Gastrocnemius medialis (tissue), 4 donors: ENCODE data around the gene PLEKHH3. TPM values are rescaled to one million over a fixed set of nuclear protein-coding genes. Genes with fewer than 3 reads are reported as not detected.
"Not testable (repeated sequence)": the region's sequence is repeated elsewhere in the genome, so short reads cannot be mapped to it uniquely, and the experiment has no call there.

Experiments
- ATAC-seq, 2 donors: fragments of 150-250 bp; one replicate each; pipeline ENCODE4 v1.9.1; 2016
- DNase-seq, 2 donors: peaks; one replicate each; pipeline ENCODE4 v3.0.0-alpha.2; 2019
- H3K27ac ChIP-seq, 4 donors: fragments of 200-600 bp; sonication (generic); 1 replicate in 1 of 4; 2 replicates in 3 of 4; pipeline ENCODE4 v1.5.1; 2016 to 2018; ENCODE audit warnings: mild to moderate bottlenecking in 2 of 4, moderate library complexity in 1 of 4
- H3K27me3 ChIP-seq, 3 donors: fragments of 200-600 bp; sonication (generic) in 2 of 3; 1 replicate in 1 of 3; 2 replicates in 2 of 3; pipeline versions ENCODE4 v1.5.1 to v1.6.0; 2016 to 2019; ENCODE audit warnings: mild to moderate bottlenecking in 1 of 3, moderate library complexity in 1 of 3
- H3K36me3 ChIP-seq, 2 donors: fragments of 200-600 bp; sonication (generic) in 1 of 2; one replicate each; pipeline ENCODE4 v1.5.1; 2017 to 2018
- H3K4me1 ChIP-seq, 2 donors: fragments of 200-600 bp; sonication (generic) in 1 of 2; one replicate each; pipeline ENCODE4 v1.5.1; 2016 to 2017; ENCODE audit warnings: mild to moderate bottlenecking in 2 of 2
- H3K4me3 ChIP-seq, 4 donors: fragments of 200-600 bp; sonication (generic) in 3 of 4; 1 replicate in 1 of 4; 2 replicates in 3 of 4; pipeline ENCODE4 v1.5.1; 2016 to 2019; ENCODE audit warnings: mild to moderate bottlenecking in 2 of 4
- H3K9me3 ChIP-seq, 3 donors: fragments of 200-600 bp; sonication (generic) in 2 of 3; 1 replicate in 1 of 3; 2 replicates in 2 of 3; pipeline ENCODE4 v1.5.1; 2016 to 2019
- POLR2A ChIP-seq, 2 donors: fragments of 450-650 bp; IDR thresholded peaks; one replicate each; pipeline ENCODE4 v1.6.1; 2017; ENCODE audit warnings: antibody characterized with exemption in 2 of 2, mild to moderate bottlenecking in 2 of 2, moderate library complexity in 2 of 2
- in situ Hi-C, 4 donors: fragments of 200-750 bp; cut with MboI; loops; one replicate each; pipeline versions ENCODE4 v1.15.0 to v1.8.0; 2017; ENCODE audit warnings: low sequenced_read_pairs in 4 of 4
- intact Hi-C: fragments of 100-400 bp; cut with DNase I; formaldehyde crosslinking; loops from one replicate; pipeline ENCODE4 v1.15.1; 2023; ENCODE audit warnings: low total_unique reads
- total RNA-seq, 4 donors: library from RNA; depleted of rRNA; stranded (reverse); fragments of >200 nt; gene quantifications; one replicate each; pipeline versions ENCODE4 v1.1.0 to v1.2.3, GENCODE V29; 2016
- TF ChIP-seq, protein P1 (sequence below), 5 experiments: fragments of 450-650 bp in 3 of 5; fragments of 200-600 bp in 2 of 5; sonication (generic) in 2 of 5; IDR thresholded peaks in 4 of 5; conservative IDR thresholded peaks in 1 of 5; 1 replicate in 4 of 5; 2 replicates in 1 of 5; pipeline ENCODE4 v1.5.1; 2016 to 2019; ENCODE audit warnings: antibody characterized with exemption in 5 of 5, mild to moderate bottlenecking in 3 of 5, moderate library complexity in 3 of 5

Gene PLEKHH3
- total RNA-seq, 4 donors from 2014 or later = 13.4 to 36.0 (median 31.3) TPM

DNA sequence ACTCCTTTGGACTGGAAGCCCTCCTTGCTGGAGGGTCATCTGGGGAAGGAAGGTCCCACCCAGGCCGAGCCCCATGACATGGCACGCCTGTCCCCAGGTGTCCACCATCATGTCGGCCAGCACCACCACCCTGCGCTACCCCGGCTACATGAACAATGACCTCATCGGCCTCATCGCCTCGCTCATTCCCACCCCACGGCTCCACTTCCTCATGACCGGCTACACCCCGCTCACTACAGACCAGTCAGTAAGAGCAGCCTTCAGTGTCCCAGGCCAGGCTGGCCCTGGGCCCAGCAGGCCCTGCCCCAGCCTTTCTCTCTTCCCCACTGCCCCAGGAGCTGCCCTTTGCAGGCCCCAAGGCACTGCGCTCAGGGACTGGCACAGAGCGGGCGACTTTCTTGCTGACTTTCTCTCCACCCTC is 11.2 kb downstream of the PLEKHH3 start:
- in situ Hi-C loops (loop anchor here in 1 of 4 donors (10.0 kb wide), 1 partner anchor 51 kb away; no protein-coding TSS in a partner anchor), intact Hi-C loops (loop anchor here (2.0 kb wide), 1 partner anchor 47 kb away; no protein-coding TSS in a partner anchor)
- Histone ChIP-seq H3K4me1 (peaks cover 31 to 33% of the 10 kb centered on the region in 2 donors), H3K27me3 (no peaks in the 10 kb centered on the region), H3K27ac (peak overlapping the region; percentile 50 to 93 (median 80)), H3K36me3 (peaks cover 0 to 22% of the 10 kb centered on the region in 2 donors), H3K4me3 (no peak overlapping the region), H3K9me3 (no peaks in the 10 kb centered on the region)
- TF ChIP-seq POLR2A (IDR thresholded peaks at IDR 0.05) = no peak
- TF ChIP-seq, protein P1, sequence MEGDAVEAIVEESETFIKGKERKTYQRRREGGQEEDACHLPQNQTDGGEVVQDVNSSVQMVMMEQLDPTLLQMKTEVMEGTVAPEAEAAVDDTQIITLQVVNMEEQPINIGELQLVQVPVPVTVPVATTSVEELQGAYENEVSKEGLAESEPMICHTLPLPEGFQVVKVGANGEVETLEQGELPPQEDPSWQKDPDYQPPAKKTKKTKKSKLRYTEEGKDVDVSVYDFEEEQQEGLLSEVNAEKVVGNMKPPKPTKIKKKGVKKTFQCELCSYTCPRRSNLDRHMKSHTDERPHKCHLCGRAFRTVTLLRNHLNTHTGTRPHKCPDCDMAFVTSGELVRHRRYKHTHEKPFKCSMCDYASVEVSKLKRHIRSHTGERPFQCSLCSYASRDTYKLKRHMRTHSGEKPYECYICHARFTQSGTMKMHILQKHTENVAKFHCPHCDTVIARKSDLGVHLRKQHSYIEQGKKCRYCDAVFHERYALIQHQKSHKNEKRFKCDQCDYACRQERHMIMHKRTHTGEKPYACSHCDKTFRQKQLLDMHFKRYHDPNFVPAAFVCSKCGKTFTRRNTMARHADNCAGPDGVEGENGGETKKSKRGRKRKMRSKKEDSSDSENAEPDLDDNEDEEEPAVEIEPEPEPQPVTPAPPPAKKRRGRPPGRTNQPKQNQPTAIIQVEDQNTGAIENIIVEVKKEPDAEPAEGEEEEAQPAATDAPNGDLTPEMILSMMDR (IDR thresholded peaks at IDR 0.05 in 4 of 5, conservative IDR thresholded peaks at IDR 0.05 in 1 of 5) = no peak
- no peak for DNase-seq
- no peak for ATAC-seq

DNA sequence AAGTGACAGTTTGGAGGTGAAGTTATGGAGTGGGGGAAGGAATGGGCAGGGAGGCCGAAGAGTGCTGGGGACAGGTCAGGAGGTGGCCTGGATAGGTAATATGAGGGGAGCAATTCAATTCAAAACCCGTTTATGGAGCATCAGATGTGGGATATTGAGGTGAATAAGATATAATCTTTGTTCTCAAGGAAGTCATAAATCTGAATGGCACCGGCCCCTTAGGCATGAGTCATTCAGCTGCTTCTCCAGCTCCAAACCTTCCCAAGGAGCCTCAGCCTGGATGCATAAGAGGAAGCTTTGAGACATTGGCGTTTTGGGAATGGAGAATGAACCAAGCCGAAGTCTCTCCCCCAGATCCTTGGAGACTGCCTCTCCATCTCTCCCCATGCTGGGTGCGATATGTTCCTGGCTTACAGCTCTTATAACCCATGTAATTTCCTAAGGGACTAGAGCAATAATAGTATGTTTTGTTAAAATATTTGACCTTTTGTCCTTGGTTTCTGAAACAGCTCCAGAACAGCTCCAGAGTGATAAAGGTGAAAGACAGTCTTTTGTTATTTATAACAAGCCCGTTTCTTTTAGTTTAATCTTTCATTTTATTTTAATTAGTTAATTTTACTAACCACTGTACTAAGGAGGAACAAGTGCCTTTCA is 16.0 kb downstream of the PLEKHH3 start:
- H3K27me3 ChIP-seq = no peaks in the 10 kb centered on the region
- H3K36me3 ChIP-seq = peaks cover 0 to 5% of the 10 kb centered on the region in 2 donors
- TF ChIP-seq, protein P1 (IDR thresholded peaks at IDR 0.05 in 4 of 5, conservative IDR thresholded peaks at IDR 0.05 in 1 of 5) = no peak
- no peak for TF ChIP-seq POLR2A (IDR thresholded peaks at IDR 0.05)
- no peaks in the 10 kb centered on the region for H3K9me3 ChIP-seq
- peaks cover 11 to 12% of the 10 kb centered on the region in 2 donors for H3K4me1 ChIP-seq
- DNase-seq (no peak), ATAC-seq (no peak)
- peak overlapping the region in 1 of 4 donors; percentile 53 for H3K27ac ChIP-seq
- in situ Hi-C loops = loop anchor here in 1 of 4 donors (10.0 kb wide), 1 partner anchor 46 kb away; no protein-coding TSS in a partner anchor
- H3K4me3 ChIP-seq = no peak overlapping the region
- intact Hi-C loops = loop anchor here (2.0 kb wide), 1 partner anchor 18 kb away; no protein-coding TSS in a partner anchor

DNA sequence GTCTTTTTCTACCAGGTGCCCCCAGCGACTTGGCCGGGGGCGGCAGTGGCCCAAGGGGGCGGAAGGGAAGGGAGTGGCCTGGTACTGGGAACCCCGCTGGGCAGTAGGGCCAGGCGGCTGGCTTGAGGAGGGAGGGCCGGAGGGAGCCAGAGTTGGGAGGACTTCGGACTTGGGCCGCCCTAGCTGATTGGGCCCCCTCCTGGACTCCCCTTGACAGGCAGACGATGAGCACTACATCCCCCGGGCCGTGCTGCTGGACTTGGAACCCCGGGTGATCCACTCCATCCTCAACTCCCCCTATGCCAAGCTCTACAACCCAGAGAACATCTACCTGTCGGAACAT is 16.9 kb downstream of the PLEKHH3 start:
- Histone ChIP-seq H3K27ac (peak overlapping the region in 2 of 4 donors; percentile 62 to 72), H3K4me1 (peaks cover 6 to 12% of the 10 kb centered on the region in 2 donors), H3K4me3 (peak overlapping the region; percentile 58 to 76 (median 72))
- intact Hi-C loops (loop anchor here (2.0 kb wide), 1 partner anchor 19 kb away; no protein-coding TSS in a partner anchor), in situ Hi-C loops (loop anchor here in 1 of 4 donors (10.0 kb wide), 1 partner anchor 45 kb away; no protein-coding TSS in a partner anchor)
- H3K36me3 ChIP-seq, DNase-seq, H3K9me3 ChIP-seq, ATAC-seq, H3K27me3 ChIP-seq: not testable (repeated sequence)

DNA sequence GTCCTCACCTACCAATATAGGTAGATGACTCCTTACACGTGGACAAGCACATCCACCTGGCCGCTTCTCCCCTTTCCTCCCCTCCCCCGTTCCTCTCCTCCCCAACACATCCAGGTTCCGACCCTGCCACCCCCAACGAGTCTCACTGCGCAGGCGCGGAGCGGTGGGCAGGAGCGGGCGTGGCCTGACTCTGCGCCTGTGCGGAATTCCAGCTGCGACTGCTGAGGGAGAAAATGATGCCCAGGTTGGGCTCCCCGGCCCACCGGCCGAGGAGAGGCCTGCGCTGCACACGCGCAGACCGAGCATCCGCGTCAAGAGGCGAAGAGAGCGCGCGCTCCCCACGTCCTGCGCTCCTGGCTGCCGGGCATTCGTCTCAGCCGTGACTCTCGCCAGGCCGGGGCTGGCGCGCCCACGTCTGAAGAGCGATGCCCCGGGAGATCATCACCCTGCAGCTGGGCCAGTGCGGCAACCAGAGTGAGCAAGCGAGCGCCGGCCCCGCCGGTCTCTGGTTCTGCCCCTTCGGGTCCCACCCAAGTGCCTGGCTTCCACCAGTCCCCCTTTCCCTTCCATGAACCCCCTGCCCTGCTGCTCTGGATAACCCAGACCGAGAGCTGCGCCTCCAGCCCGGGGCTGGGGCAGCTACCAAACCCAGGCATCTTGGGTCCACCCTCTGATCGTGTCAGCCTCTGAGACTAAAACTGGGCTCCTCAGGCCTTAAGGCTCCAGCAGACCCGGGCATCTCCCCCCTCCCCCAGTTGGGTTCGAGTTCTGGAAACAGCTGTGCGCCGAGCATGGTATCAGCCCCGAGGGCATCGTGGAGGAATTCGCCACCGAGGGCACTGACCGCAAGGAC is 17.5 kb downstream of the PLEKHH3 start, which contains the start of gene TUBG2:
Gene TUBG2, plus strand, starts transcription at position 206 of the 853 bp plus-strand sequence. Its CDS starts 220 bp downstream, at position 426.
- Histone ChIP-seq H3K36me3 (no peaks in the 10 kb centered on the region), H3K9me3 (no peaks in the 10 kb centered on the region), H3K4me1 (peaks cover 7 to 12% of the 10 kb centered on the region in 2 donors), H3K4me3 (peak within 1 kb of the TSS; percentile 58 to 76 (median 72)), H3K27me3 (no peaks in the 10 kb centered on the region), H3K27ac (peak within 1 kb of the TSS; percentile 62 to 72 (median 67))
- intact Hi-C loops (no loop called here), in situ Hi-C loops (no loop called here)
- DNase-seq = peak; percentile 52 to 79
- TF ChIP-seq, protein P1 (IDR thresholded peaks at IDR 0.05 in 4 of 5, conservative IDR thresholded peaks at IDR 0.05 in 1 of 5) = no peak
- peak; percentile 37 to 38 for TF ChIP-seq POLR2A (IDR thresholded peaks at IDR 0.05)
- peak; percentile 63 to 83 for ATAC-seq
